Measurements from ENCODE around the gene PLAC1. TPM values are rescaled to one million over a fixed set of nuclear protein-coding genes. Genes with fewer than 3 reads are reported as not detected.

The PLAC1 gene
- total RNA-seq, 1 experiment from 2014 or later = 2.6 TPM

DNA sequence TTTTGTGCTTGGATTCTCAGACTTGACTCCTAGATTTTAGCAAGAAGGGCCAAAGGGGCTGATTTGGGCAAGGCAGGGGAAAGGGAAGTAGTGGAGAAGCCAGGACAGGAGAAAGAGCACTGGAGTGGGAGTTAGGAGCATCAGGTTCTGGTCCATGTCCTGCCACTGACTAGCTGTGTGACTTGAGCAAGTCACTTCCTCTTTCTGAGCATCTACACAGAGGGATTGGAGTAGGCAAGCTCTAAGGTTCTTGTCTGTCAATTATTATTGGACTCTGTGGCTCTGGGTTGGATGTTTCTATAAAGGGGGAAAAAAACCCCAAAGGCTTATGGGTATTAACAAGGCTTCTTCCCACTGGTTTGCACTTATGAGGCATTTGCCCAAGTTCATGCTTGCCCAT lies 24.4 kb downstream of the PLAC1 start:
- no peaks in the 10 kb centered on the region for H3F3A ChIP-seq (ENCODE audit: low read length, unreplicated experiment)
- CTCF ChIA-PET = no interaction called here
- no peak overlapping the region for H3K4me3 ChIP-seq (ENCODE audit: low read length)
- H3K79me2 ChIP-seq (ENCODE audit: low read length) = no peaks in the 10 kb centered on the region
- H3K4me1 ChIP-seq (ENCODE audit: insufficient read depth, low read length) = no peaks in the 10 kb centered on the region
- DNase-seq (no peak), ATAC-seq (no peak)
- H3K27me3 ChIP-seq (ENCODE audit: low read length) = no peaks in the 10 kb centered on the region
- no peaks in the 10 kb centered on the region for H3K36me3 ChIP-seq (ENCODE audit: low read depth, low read length)
- intact Hi-C loops (cut with micrococcal nuclease) = no loop called here
- no peaks in the 10 kb centered on the region for H4K20me1 ChIP-seq (ENCODE audit: low read length)
- no peak overlapping the region for H2AFZ ChIP-seq (ENCODE audit: low read length)
- no peaks in the 10 kb centered on the region for H3K9me3 ChIP-seq (ENCODE audit: low read length)
- TF ChIP-seq EZH2 (IDR thresholded peaks at IDR 0.05; ENCODE audit: low read length, unreplicated experiment) (no peak), EZH2phosphoT487 (IDR thresholded peaks at IDR 0.05; ENCODE audit: borderline replicate concordance, low read length) (no peak)
- TF ChIP-seq, protein P1, sequence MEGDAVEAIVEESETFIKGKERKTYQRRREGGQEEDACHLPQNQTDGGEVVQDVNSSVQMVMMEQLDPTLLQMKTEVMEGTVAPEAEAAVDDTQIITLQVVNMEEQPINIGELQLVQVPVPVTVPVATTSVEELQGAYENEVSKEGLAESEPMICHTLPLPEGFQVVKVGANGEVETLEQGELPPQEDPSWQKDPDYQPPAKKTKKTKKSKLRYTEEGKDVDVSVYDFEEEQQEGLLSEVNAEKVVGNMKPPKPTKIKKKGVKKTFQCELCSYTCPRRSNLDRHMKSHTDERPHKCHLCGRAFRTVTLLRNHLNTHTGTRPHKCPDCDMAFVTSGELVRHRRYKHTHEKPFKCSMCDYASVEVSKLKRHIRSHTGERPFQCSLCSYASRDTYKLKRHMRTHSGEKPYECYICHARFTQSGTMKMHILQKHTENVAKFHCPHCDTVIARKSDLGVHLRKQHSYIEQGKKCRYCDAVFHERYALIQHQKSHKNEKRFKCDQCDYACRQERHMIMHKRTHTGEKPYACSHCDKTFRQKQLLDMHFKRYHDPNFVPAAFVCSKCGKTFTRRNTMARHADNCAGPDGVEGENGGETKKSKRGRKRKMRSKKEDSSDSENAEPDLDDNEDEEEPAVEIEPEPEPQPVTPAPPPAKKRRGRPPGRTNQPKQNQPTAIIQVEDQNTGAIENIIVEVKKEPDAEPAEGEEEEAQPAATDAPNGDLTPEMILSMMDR (conservative IDR thresholded peaks at IDR 0.05; ENCODE audit: low read depth, low read length) = no peak
- no peak overlapping the region for H3K9ac ChIP-seq (ENCODE audit: low read length)
- no peak overlapping the region for H3K4me2 ChIP-seq (ENCODE audit: low read length)
- H3K27ac ChIP-seq (ENCODE audit: low read length) = no peak overlapping the region
- POLR2A ChIA-PET (ENCODE audit: unreplicated experiment) = no interaction called here
- no peaks in the 10 kb centered on the region for H3K9me2 ChIP-seq (replicated peaks; ENCODE audit: low read length)
- BruUV-seq (replicated peaks) = no TSS peak

DNA sequence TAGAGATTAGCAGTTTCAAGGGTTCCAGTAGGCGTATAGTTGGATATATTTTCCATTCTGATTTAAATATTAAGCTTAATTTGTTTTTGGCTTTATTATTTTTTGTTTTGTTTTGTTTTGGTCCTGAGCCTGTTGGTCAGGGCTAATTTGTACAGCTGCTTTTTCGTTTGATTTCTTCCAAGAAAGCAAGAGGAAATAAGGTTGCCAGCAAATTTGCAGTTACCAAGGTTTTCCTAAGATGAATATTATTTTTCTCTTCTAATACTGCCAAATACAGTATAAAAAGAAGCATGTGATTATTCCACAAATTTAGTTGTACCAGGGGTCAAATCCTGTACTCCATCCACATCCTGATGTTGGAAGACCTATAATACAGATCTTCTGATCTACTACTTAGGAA lies 24.9 kb downstream of the PLAC1 start:
- Histone ChIP-seq H3K79me2 (ENCODE audit: low read length) (no peaks in the 10 kb centered on the region), H3K9me2 (replicated peaks; ENCODE audit: low read length) (no peaks in the 10 kb centered on the region), H3K9me3 (ENCODE audit: low read length) (no peaks in the 10 kb centered on the region), H3K36me3 (ENCODE audit: low read depth, low read length) (no peaks in the 10 kb centered on the region), H3K4me1 (ENCODE audit: insufficient read depth, low read length) (no peaks in the 10 kb centered on the region), H3K9ac (ENCODE audit: low read length) (no peak overlapping the region), H3K27me3 (ENCODE audit: low read length) (no peaks in the 10 kb centered on the region), H4K20me1 (ENCODE audit: low read length) (no peaks in the 10 kb centered on the region), H3F3A (ENCODE audit: low read length, unreplicated experiment) (no peaks in the 10 kb centered on the region), H3K4me3 (ENCODE audit: low read length) (no peak overlapping the region), H2AFZ (ENCODE audit: low read length) (no peak overlapping the region), H3K27ac (ENCODE audit: low read length) (no peak overlapping the region), H3K4me2 (ENCODE audit: low read length) (no peak overlapping the region)
- ATAC-seq = no peak
- BruUV-seq (replicated peaks) = no TSS peak
- intact Hi-C loops (cut with micrococcal nuclease) = no loop called here
- TF ChIP-seq EZH2 (IDR thresholded peaks at IDR 0.05; ENCODE audit: low read length, unreplicated experiment) = no peak
- TF ChIP-seq, protein P1 (conservative IDR thresholded peaks at IDR 0.05; ENCODE audit: low read depth, low read length) = no peak
- no peak for TF ChIP-seq EZH2phosphoT487 (IDR thresholded peaks at IDR 0.05; ENCODE audit: borderline replicate concordance, low read length)
- ChIA-PET CTCF (no interaction called here), POLR2A (ENCODE audit: unreplicated experiment) (no interaction called here)
- DNase-seq = no peak

DNA sequence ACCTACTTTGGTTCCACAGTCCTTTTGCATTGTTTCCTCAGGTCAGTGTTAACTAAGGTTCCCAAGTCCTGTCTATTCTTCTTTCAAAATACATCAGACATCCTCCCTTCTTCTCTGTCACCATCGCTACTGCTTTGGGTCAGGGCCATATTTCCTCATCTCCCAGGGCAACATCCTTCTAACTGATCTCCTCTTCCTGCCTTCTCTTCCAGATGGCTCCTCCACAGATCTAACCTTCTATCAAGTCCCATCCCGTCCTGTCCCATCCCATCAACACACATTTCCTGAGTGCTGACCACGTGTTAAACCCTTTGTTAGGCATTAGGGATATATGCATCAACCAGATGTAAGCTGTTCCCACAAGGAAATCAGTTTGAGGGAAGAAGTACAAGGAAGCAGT lies 25.9 kb downstream of the PLAC1 start:
- POLR2A ChIA-PET (ENCODE audit: unreplicated experiment) = no interaction called here
- ATAC-seq (no peak), DNase-seq (no peak)
- CTCF ChIA-PET = no interaction called here
- Histone ChIP-seq H3K27me3 (ENCODE audit: low read length) (no peaks in the 10 kb centered on the region), H3K36me3 (ENCODE audit: low read depth, low read length) (no peaks in the 10 kb centered on the region), H3K4me1 (ENCODE audit: insufficient read depth, low read length) (no peaks in the 10 kb centered on the region), H3K9me3 (ENCODE audit: low read length) (no peaks in the 10 kb centered on the region), H3K9me2 (replicated peaks; ENCODE audit: low read length) (no peaks in the 10 kb centered on the region), H3K79me2 (ENCODE audit: low read length) (no peaks in the 10 kb centered on the region), H4K20me1 (ENCODE audit: low read length) (no peaks in the 10 kb centered on the region), H2AFZ (ENCODE audit: low read length) (no peak overlapping the region), H3F3A (ENCODE audit: low read length, unreplicated experiment) (no peaks in the 10 kb centered on the region), H3K4me3 (ENCODE audit: low read length) (no peak overlapping the region), H3K27ac (ENCODE audit: low read length) (no peak overlapping the region), H3K4me2 (ENCODE audit: low read length) (no peak overlapping the region), H3K9ac (ENCODE audit: low read length) (no peak overlapping the region)
- BruUV-seq (replicated peaks) = no TSS peak
- TF ChIP-seq EZH2phosphoT487 (IDR thresholded peaks at IDR 0.05; ENCODE audit: borderline replicate concordance, low read length) (no peak), EZH2 (IDR thresholded peaks at IDR 0.05; ENCODE audit: low read length, unreplicated experiment) (no peak)
- TF ChIP-seq, protein P1 (conservative IDR thresholded peaks at IDR 0.05; ENCODE audit: low read depth, low read length) = no peak
- intact Hi-C loops (cut with micrococcal nuclease) = no loop called here
